T-helper 2 cell treated with Interferon-gamma antibody and Interleukin-4, amounts not matched to agents 5 μg/mL and 100 μg/mL, for 36 hours (primary cell): ENCODE data around the gene PTGER3.
A peak's percentile ranks its signal among the peaks of the same experiment; 100 is the strongest.

Source experiments
- DNase-seq: peaks from one replicate; pipeline ENCODE4 v3.0.0; 2021; ENCODE audit warnings: low spot score
- H3K27ac Mint-ChIP-seq: one replicate; pipeline ENCODE4 v1.8.0; 2021; ENCODE audit warnings: mild to moderate bottlenecking, mixed read lengths
- H3K27me3 Mint-ChIP-seq: one replicate; pipeline ENCODE4 v1.8.0; 2021; ENCODE audit warnings: low read depth, mixed read lengths
- H3K36me3 Mint-ChIP-seq: one replicate; pipeline ENCODE4 v1.8.0; 2021; ENCODE audit warnings: low read depth, mixed read lengths
- H3K4me1 Mint-ChIP-seq: one replicate; pipeline ENCODE4 v1.8.0; 2021; ENCODE audit warnings: low read depth, mixed read lengths
- H3K4me3 Mint-ChIP-seq: one replicate; pipeline ENCODE4 v1.8.0; 2022; ENCODE audit warnings: mild to moderate bottlenecking, moderate library complexity, mixed read lengths
- H3K9me3 Mint-ChIP-seq: one replicate; pipeline ENCODE4 v1.8.0; 2021; ENCODE audit warnings: mixed read lengths

PTGER3 gene

GRCh38 chr1:71047635-71048607 is at the start of gene PTGER3:
Gene PTGER3 (minus strand): TSS chr1:71047816. CDS start chr1:71047577, 239 bp downstream.
- Mint-ChIP-seq H3K4me3 (peak within 1 kb of the TSS; percentile 84), H3K9me3 (no peaks in the 10 kb centered on the region)
- DNase-seq: peak; percentile 45

GRCh38 chr1:71094913-71095312 is 47.3 kb upstream of the PTGER3 start:
- no peak for DNase-seq
- Mint-ChIP-seq H3K27ac (no peak overlapping the region), H3K9me3 (no peaks in the 10 kb centered on the region), H3K4me3 (no peak overlapping the region), H3K4me1 (no peaks in the 10 kb centered on the region), H3K36me3 (no peaks in the 10 kb centered on the region), H3K27me3 (no peaks in the 10 kb centered on the region)

More at GRCh38 chr1:71047635-71048607, at the start of gene PTGER3:
- Mint-ChIP-seq H3K36me3 (peaks cover 2% of the 10 kb centered on the region), H3K27me3 (peaks cover 55% of the 10 kb centered on the region), H3K27ac (no peak within 1 kb of the TSS), H3K4me1 (peaks cover 15% of the 10 kb centered on the region)

GRCh38 chr1:71093938-71094337 is 46.3 kb upstream of the PTGER3 start:
- DNase-seq: no peak
- no peaks in the 10 kb centered on the region for H3K4me1 Mint-ChIP-seq
- no peaks in the 10 kb centered on the region for H3K27me3 Mint-ChIP-seq
- no peaks in the 10 kb centered on the region for H3K36me3 Mint-ChIP-seq
- no peak overlapping the region for H3K27ac Mint-ChIP-seq
- no peak overlapping the region for H3K4me3 Mint-ChIP-seq
- H3K9me3 Mint-ChIP-seq: no peaks in the 10 kb centered on the region

GRCh38 chr1:71089536-71090270 is 42.1 kb upstream of the PTGER3 start:
- no peaks in the 10 kb centered on the region for H3K9me3 Mint-ChIP-seq
- H3K4me1 Mint-ChIP-seq: no peaks in the 10 kb centered on the region
- H3K27me3 Mint-ChIP-seq: peaks cover 12% of the 10 kb centered on the region
- DNase-seq: no peak
- H3K36me3 Mint-ChIP-seq: no peaks in the 10 kb centered on the region
- H3K4me3 Mint-ChIP-seq: no peak overlapping the region
- no peak overlapping the region for H3K27ac Mint-ChIP-seq

- H3K9me3 Mint-ChIP-seq: no peaks in the 10 kb centered on the region
- H3K27me3 Mint-ChIP-seq: peaks cover 18% of the 10 kb centered on the region
- no peak overlapping the region for H3K27ac Mint-ChIP-seq
- no peaks in the 10 kb centered on the region for H3K4me1 Mint-ChIP-seq
- no peak for DNase-seq
- no peaks in the 10 kb centered on the region for H3K36me3 Mint-ChIP-seq
- no peak overlapping the region for H3K4me3 Mint-ChIP-seq
Measured at GRCh38 chr1:71088645-71089287, 41.1 kb upstream of the PTGER3 start.

- Mint-ChIP-seq H3K4me3 (no peak overlapping the region), H3K27ac (no peak overlapping the region), H3K9me3 (no peaks in the 10 kb centered on the region), H3K27me3 (peaks cover 23% of the 10 kb centered on the region), H3K36me3 (no peaks in the 10 kb centered on the region), H3K4me1 (no peaks in the 10 kb centered on the region)
- DNase-seq: no peak
Measured at GRCh38 chr1:71087713-71088112, 40.1 kb upstream of the PTGER3 start.

- no peak overlapping the region for H3K27ac Mint-ChIP-seq
- peaks cover 2% of the 10 kb centered on the region for H3K9me3 Mint-ChIP-seq
- H3K36me3 Mint-ChIP-seq: peaks cover under 1% of the 10 kb centered on the region
- DNase-seq: no peak
- no peak overlapping the region for H3K4me3 Mint-ChIP-seq
- H3K4me1 Mint-ChIP-seq: no peaks in the 10 kb centered on the region
- peaks cover 25% of the 10 kb centered on the region for H3K27me3 Mint-ChIP-seq
Measured at GRCh38 chr1:71087060-71087459, 39.4 kb upstream of the PTGER3 start.

GRCh38 chr1:71086331-71086730 is 38.7 kb upstream of the PTGER3 start:
- DNase-seq: no peak
- Mint-ChIP-seq H3K4me1 (peaks cover 5% of the 10 kb centered on the region), H3K9me3 (peaks cover 8% of the 10 kb centered on the region), H3K27ac (no peak overlapping the region), H3K4me3 (no peak overlapping the region), H3K27me3 (peaks cover 25% of the 10 kb centered on the region), H3K36me3 (peaks cover 6% of the 10 kb centered on the region)

GRCh38 chr1:71083271-71083670 is 35.7 kb upstream of the PTGER3 start:
- peaks cover 15% of the 10 kb centered on the region for H3K4me1 Mint-ChIP-seq
- H3K4me3 Mint-ChIP-seq: no peak overlapping the region
- DNase-seq: no peak
- H3K9me3 Mint-ChIP-seq: peaks cover 8% of the 10 kb centered on the region
- peaks cover 15% of the 10 kb centered on the region for H3K36me3 Mint-ChIP-seq
- peaks cover 25% of the 10 kb centered on the region for H3K27me3 Mint-ChIP-seq
- no peak overlapping the region for H3K27ac Mint-ChIP-seq

- Mint-ChIP-seq H3K9me3 (peaks cover 8% of the 10 kb centered on the region), H3K27me3 (peaks cover 20% of the 10 kb centered on the region), H3K4me3 (peak overlapping the region; percentile 94), H3K36me3 (peaks cover 21% of the 10 kb centered on the region), H3K4me1 (peaks cover 19% of the 10 kb centered on the region), H3K27ac (peak overlapping the region; percentile 76)
- no peak for DNase-seq
Measured at GRCh38 chr1:71081697-71082080, 34.1 kb upstream of the PTGER3 start.

- peak within 1 kb of the TSS; percentile 99 for H3K27ac Mint-ChIP-seq
- H3K27me3 Mint-ChIP-seq: peaks cover 18% of the 10 kb centered on the region
- H3K4me1 Mint-ChIP-seq: peaks cover 20% of the 10 kb centered on the region
- peaks cover 26% of the 10 kb centered on the region for H3K36me3 Mint-ChIP-seq
- peak; percentile 86 for DNase-seq
- peaks cover 8% of the 10 kb centered on the region for H3K9me3 Mint-ChIP-seq
- peak within 1 kb of the TSS; percentile 94 for H3K4me3 Mint-ChIP-seq
Measured at GRCh38 chr1:71080739-71081696, 33.4 kb upstream of the PTGER3 start, which contains the start of gene ZRANB2. Gene ZRANB2 (minus strand): TSS chr1:71081035. CDS start chr1:71080995, 40 bp downstream.

- Mint-ChIP-seq H3K4me3 (peak overlapping the region; percentile 94), H3K27ac (peak overlapping the region; percentile 99), H3K27me3 (peaks cover 15% of the 10 kb centered on the region), H3K9me3 (peaks cover 8% of the 10 kb centered on the region), H3K36me3 (peaks cover 33% of the 10 kb centered on the region), H3K4me1 (peaks cover 27% of the 10 kb centered on the region)
- no peak for DNase-seq
Measured at GRCh38 chr1:71080230-71080738, 32.7 kb upstream of the PTGER3 start.

GRCh38 chr1:71074681-71075080 is 27.1 kb upstream of the PTGER3 start:
- peaks cover 65% of the 10 kb centered on the region for H3K36me3 Mint-ChIP-seq
- DNase-seq: no peak
- no peaks in the 10 kb centered on the region for H3K9me3 Mint-ChIP-seq
- peak overlapping the region; percentile 55 for H3K27ac Mint-ChIP-seq
- no peak overlapping the region for H3K4me3 Mint-ChIP-seq
- no peaks in the 10 kb centered on the region for H3K27me3 Mint-ChIP-seq
- peaks cover 43% of the 10 kb centered on the region for H3K4me1 Mint-ChIP-seq
